OCI-LY7 (cell line): ENCODE results near the gene EXOC1L. TPM values are rescaled to one million over a fixed set of nuclear protein-coding genes. Genes with fewer than 3 reads are reported as not detected.

Source experiments
- BruUV-seq: library from RNA; stranded (reverse); fragments of 400-500 nt; replicated peaks from 2 replicates; lab custom pipeline; 2021; lab: Mats Ljungman, UMichigan
- CTCF ChIA-PET: fragments of 300-600 bp; sonication (Branson Sonifier 250); formaldehyde crosslinking; loops from one replicate; lab custom pipeline; 2022; ENCODE audit warnings: antibody characterized with exemption; ENCODE audit not compliant: unreplicated experiment; lab: Charles Lee
- POLR2A ChIA-PET: fragments of 300-600 bp; sonication (Branson Sonifier 250); formaldehyde crosslinking; loops from one replicate; lab custom pipeline; 2022; ENCODE audit warnings: antibody characterized with exemption; lab: Charles Lee
- DNase-seq: peaks from one replicate; pipeline ENCODE4 v3.0.0-alpha.2; 2015; ENCODE audit warnings: low spot score
- H2AFZ ChIP-seq: fragments of 200-600 bp; sonication (generic), shearing (Covaris generic); 2 replicates; pipeline ENCODE4 v1.6.1; 2014; ENCODE audit warnings: mild to moderate bottlenecking, antibody characterized with exemption, low read length, moderate library complexity
- H3K27ac ChIP-seq: fragments of 200-600 bp; sonication (generic); 2 replicates; pipeline ENCODE4 v1.5.1; 2014; ENCODE audit warnings: mixed run types, low read depth, mild to moderate bottlenecking, moderate library complexity, low read length, inconsistent platforms; ENCODE audit not compliant: poor library complexity, severe bottlenecking
- H3K36me3 ChIP-seq: fragments of 200-600 bp; sonication (generic); 2 replicates; pipeline ENCODE4 v1.6.1; 2014; ENCODE audit warnings: mild to moderate bottlenecking, antibody characterized with exemption, low read length, moderate library complexity, mixed read lengths; ENCODE audit not compliant: insufficient read depth
- H3K4me1 ChIP-seq: fragments of 200-600 bp; sonication (generic); 2 replicates; pipeline ENCODE4 v1.5.1; 2014; ENCODE audit warnings: mild to moderate bottlenecking, low read length; ENCODE audit not compliant: insufficient read depth, poor library complexity, severe bottlenecking
- H3K4me2 ChIP-seq: fragments of 200-600 bp; sonication (generic); 2 replicates; pipeline ENCODE4 v1.6.1; 2014; ENCODE audit warnings: mild to moderate bottlenecking, low read length
- H3K4me3 ChIP-seq: fragments of 200-600 bp; sonication (generic); 2 replicates; pipeline ENCODE4 v1.5.1; 2014; ENCODE audit warnings: mild to moderate bottlenecking, low read depth, low read length; ENCODE audit not compliant: poor library complexity, severe bottlenecking
- H3K79me2 ChIP-seq: fragments of 200-600 bp; sonication (generic); 2 replicates; pipeline ENCODE4 v1.6.1; 2016; ENCODE audit warnings: low read depth, mild to moderate bottlenecking, low read length, moderate library complexity, mixed read lengths; ENCODE audit not compliant: insufficient read depth
- H3K9me2 ChIP-seq: fragments of 200-600 bp; sonication (generic); 2 replicates; pipeline ENCODE4 v1.6.1; 2016; ENCODE audit warnings: mild to moderate bottlenecking, low read length, mixed read lengths; ENCODE audit not compliant: insufficient read depth
- H3K9me3 ChIP-seq: fragments of 200-600 bp; sonication (generic); 2 replicates; pipeline ENCODE4 v1.6.1; 2014; ENCODE audit warnings: mild to moderate bottlenecking, mixed run types, low read length, mixed read lengths
- H4K20me1 ChIP-seq: fragments of 200-600 bp; sonication (generic); 2 replicates; pipeline ENCODE4 v1.6.1; 2014; ENCODE audit warnings: mild to moderate bottlenecking, antibody characterized with exemption, low read length, moderate library complexity, mixed read lengths; ENCODE audit not compliant: insufficient read depth
- CTCF ChIP-seq: fragments of 200-600 bp; sonication (generic); conservative IDR thresholded peaks from 2 replicates; pipeline ENCODE4 v1.5.1; 2014; ENCODE audit warnings: mild to moderate bottlenecking, antibody characterized with exemption, low read length, moderate library complexity, mixed read lengths
- EZH2phosphoT487 ChIP-seq: fragments of 200-600 bp; sonication (generic); IDR thresholded peaks from 2 replicates; pipeline ENCODE4 v1.6.1; 2018; ENCODE audit warnings: low read depth, borderline replicate concordance, mild to moderate bottlenecking, mixed run types, antibody characterized with exemption, low read length, moderate library complexity, mixed read lengths
- intact Hi-C: fragments of 100-400 bp; cut with micrococcal nuclease; formaldehyde crosslinking; loops from one replicate; pipeline ENCODE4 v1.10.0; 2022; ENCODE audit not compliant: unreplicated experiment
- total RNA-seq, 2 experiments: library from RNA; depleted of rRNA in 1 of 2; stranded (reverse); fragments of >200 nt in 1 of 2; shearing (Covaris generic) in 1 of 2; gene quantifications; 2 replicates each; pipeline ENCODE4 v1.2.3, GENCODE V29; 2014 to 2022

EXOC1L gene
- total RNA-seq, 2 experiments from 2014 or later, result not detected

GRCh38 chr4:55830716-55831115 is 11.1 kb downstream of the EXOC1L start:
- H2AFZ ChIP-seq, result no peak overlapping the region
- DNase-seq, result no peak
- no peaks in the 10 kb centered on the region for H3K36me3 ChIP-seq
- no peaks in the 10 kb centered on the region for H3K79me2 ChIP-seq
- ChIA-PET CTCF (no interaction called here), POLR2A (interaction anchor here (0.7 kb wide), 1 partner anchor 699 kb away, joined by 3 read pairs; no protein-coding TSS in a partner anchor)
- no peaks in the 10 kb centered on the region for H3K4me1 ChIP-seq
- intact Hi-C loops, result no loop called here
- no peak for TF ChIP-seq CTCF
- no peak for TF ChIP-seq EZH2phosphoT487
- no TSS peak for BruUV-seq
- H4K20me1 ChIP-seq, result no peaks in the 10 kb centered on the region
- H3K9me3 ChIP-seq, result no peaks in the 10 kb centered on the region
- no peak overlapping the region for H3K4me3 ChIP-seq
- no peak overlapping the region for H3K27ac ChIP-seq
- no peak overlapping the region for H3K4me2 ChIP-seq
- no peaks in the 10 kb centered on the region for H3K9me2 ChIP-seq

GRCh38 chr4:55834086-55834795 is 14.7 kb downstream of the EXOC1L start:
- Histone ChIP-seq H3K4me3 (no peak overlapping the region), H3K4me2 (no peak overlapping the region), H4K20me1 (no peaks in the 10 kb centered on the region), H2AFZ (no peak overlapping the region), H3K4me1 (no peaks in the 10 kb centered on the region), H3K9me3 (no peaks in the 10 kb centered on the region), H3K79me2 (no peaks in the 10 kb centered on the region), H3K9me2 (no peaks in the 10 kb centered on the region), H3K27ac (no peak overlapping the region), H3K36me3 (no peaks in the 10 kb centered on the region)
- TF ChIP-seq CTCF, result no peak
- no peak for TF ChIP-seq EZH2phosphoT487
- no peak for DNase-seq
- ChIA-PET CTCF (no interaction called here), POLR2A (interaction anchor here (0.7 kb wide), 1 partner anchor 30 kb away, joined by 4 read pairs; no protein-coding TSS in a partner anchor)
- BruUV-seq, result no TSS peak
- intact Hi-C loops, result no loop called here

GRCh38 chr4:55837903-55838302 is 18.3 kb downstream of the EXOC1L start:
- POLR2A ChIA-PET, result interaction anchor here (0.6 to 0.9 kb wide), 2 partner anchors 25 to 30 kb away, joined by 3 to 5 read pairs; no protein-coding TSS in a partner anchor
- DNase-seq, result no peak
- no peaks in the 10 kb centered on the region for H4K20me1 ChIP-seq
- no peak overlapping the region for H3K27ac ChIP-seq
- H3K4me3 ChIP-seq, result no peak overlapping the region
- H3K79me2 ChIP-seq, result no peaks in the 10 kb centered on the region
- no peaks in the 10 kb centered on the region for H3K36me3 ChIP-seq
- no peak overlapping the region for H2AFZ ChIP-seq
- no TSS peak for BruUV-seq
- intact Hi-C loops, result no loop called here
- no peak overlapping the region for H3K4me2 ChIP-seq
- CTCF ChIA-PET, result no interaction called here
- H3K9me2 ChIP-seq, result no peaks in the 10 kb centered on the region
- no peaks in the 10 kb centered on the region for H3K9me3 ChIP-seq
- TF ChIP-seq CTCF (no peak), EZH2phosphoT487 (no peak)
- H3K4me1 ChIP-seq, result no peaks in the 10 kb centered on the region
